ENCODE measurements around the gene CCL22.

CCL22 gene

DNA sequence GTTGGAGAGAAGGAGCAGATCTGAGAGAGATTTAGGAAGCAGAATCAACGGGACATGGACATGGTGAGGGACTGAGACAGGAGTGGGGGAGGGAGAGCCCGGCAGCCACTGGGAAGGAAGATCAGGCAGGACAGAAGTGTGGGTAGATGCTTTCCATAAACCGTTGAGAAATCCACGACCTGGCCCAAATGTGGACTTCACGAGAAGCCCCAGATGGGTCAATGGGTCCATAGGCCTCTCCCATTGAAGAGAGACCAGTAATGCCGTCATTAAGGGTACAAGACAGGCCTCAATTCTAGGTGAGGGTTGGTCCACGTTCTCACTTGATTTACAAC, 530 bp upstream of the CCL22 start:
- FAIRE-seq (no peak), DNase-seq (ENCODE audit: insufficient read length, low spot score) (no peak)
- no peak for TF ChIP-seq POLR2AphosphoS5 (IDR thresholded peaks at IDR 0.05; ENCODE audit: low read depth, low read length)

DNA sequence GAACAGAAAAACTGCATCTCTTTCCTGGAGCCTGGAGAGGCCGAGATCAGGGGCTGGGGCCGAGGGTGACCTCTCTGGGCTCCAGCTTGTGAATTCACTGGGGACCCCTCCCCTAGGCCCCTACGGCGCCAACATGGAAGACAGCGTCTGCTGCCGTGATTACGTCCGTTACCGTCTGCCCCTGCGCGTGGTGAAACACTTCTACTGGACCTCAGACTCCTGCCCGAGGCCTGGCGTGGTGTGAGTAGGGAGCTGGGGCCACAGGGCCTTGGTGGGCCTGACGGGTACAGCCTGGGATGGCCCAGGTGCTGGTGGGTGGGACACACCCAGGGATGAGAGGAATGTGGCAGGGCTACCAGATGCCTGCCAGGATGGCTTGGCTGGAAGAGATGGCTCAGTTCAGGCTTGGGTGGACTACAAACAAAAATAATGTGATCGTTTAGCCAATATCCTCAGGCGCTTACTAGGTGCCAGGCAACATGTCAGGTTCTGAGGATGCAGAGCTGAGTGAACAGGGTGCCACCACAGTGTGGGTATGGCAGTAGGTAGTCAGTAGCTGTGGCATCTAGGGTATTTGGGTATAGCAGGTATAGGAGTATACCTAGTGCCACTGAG, 1.8 kb downstream of the CCL22 start:
- FAIRE-seq (peak; percentile 61), DNase-seq (ENCODE audit: insufficient read length, low spot score) (no peak)
- no peak for TF ChIP-seq POU2F2 (IDR thresholded peaks at IDR 0.05; ENCODE audit: low read depth, low read length)
- no peak for TF ChIP-seq PAX5 (IDR thresholded peaks at IDR 0.05; ENCODE audit: insufficient read depth, low read length, severe bottlenecking)
- no peak for TF ChIP-seq SPI1 (IDR thresholded peaks at IDR 0.05; ENCODE audit: low read depth, low read length)
- TF ChIP-seq POLR2A (IDR thresholded peaks at IDR 0.05; ENCODE audit: low read depth, low read length) = no peak
- no peak for TF ChIP-seq POLR2AphosphoS5 (IDR thresholded peaks at IDR 0.05; ENCODE audit: low read depth, low read length)
- TF ChIP-seq TAF1 (IDR thresholded peaks at IDR 0.05; ENCODE audit: low read depth, low read length) = no peak

- no peak for TF ChIP-seq POU2F2 (IDR thresholded peaks at IDR 0.05; ENCODE audit: low read depth, low read length)
- no peak for TF ChIP-seq POLR2AphosphoS5 (IDR thresholded peaks at IDR 0.05; ENCODE audit: low read depth, low read length)
- no peak for TF ChIP-seq TAF1 (IDR thresholded peaks at IDR 0.05; ENCODE audit: low read depth, low read length)
- TF ChIP-seq POLR2A (IDR thresholded peaks at IDR 0.05; ENCODE audit: low read depth, low read length) = no peak
- TF ChIP-seq SPI1 (IDR thresholded peaks at IDR 0.05; ENCODE audit: low read depth, low read length) = no peak
- no peak for TF ChIP-seq PAX5 (IDR thresholded peaks at IDR 0.05; ENCODE audit: insufficient read depth, low read length, severe bottlenecking)
- no peak for FAIRE-seq
- no peak for DNase-seq (ENCODE audit: insufficient read length, low spot score)
Observed at GRCh38 chr16:57361404-57361803, 2.8 kb downstream of the CCL22 start.

- TF ChIP-seq POU2F2 (IDR thresholded peaks at IDR 0.05; ENCODE audit: low read depth, low read length) = no peak
- no peak for TF ChIP-seq SPI1 (IDR thresholded peaks at IDR 0.05; ENCODE audit: low read depth, low read length)
- no peak for TF ChIP-seq POLR2AphosphoS5 (IDR thresholded peaks at IDR 0.05; ENCODE audit: low read depth, low read length)
- no peak for TF ChIP-seq TAF1 (IDR thresholded peaks at IDR 0.05; ENCODE audit: low read depth, low read length)
- TF ChIP-seq PAX5 (IDR thresholded peaks at IDR 0.05; ENCODE audit: insufficient read depth, low read length, severe bottlenecking) = no peak
- TF ChIP-seq POLR2A (IDR thresholded peaks at IDR 0.05; ENCODE audit: low read depth, low read length) = no peak
- no peak for DNase-seq (ENCODE audit: insufficient read length, low spot score)
- no peak for FAIRE-seq
Observed at GRCh38 chr16:57364143-57364542, 5.6 kb downstream of the CCL22 start.

DNA sequence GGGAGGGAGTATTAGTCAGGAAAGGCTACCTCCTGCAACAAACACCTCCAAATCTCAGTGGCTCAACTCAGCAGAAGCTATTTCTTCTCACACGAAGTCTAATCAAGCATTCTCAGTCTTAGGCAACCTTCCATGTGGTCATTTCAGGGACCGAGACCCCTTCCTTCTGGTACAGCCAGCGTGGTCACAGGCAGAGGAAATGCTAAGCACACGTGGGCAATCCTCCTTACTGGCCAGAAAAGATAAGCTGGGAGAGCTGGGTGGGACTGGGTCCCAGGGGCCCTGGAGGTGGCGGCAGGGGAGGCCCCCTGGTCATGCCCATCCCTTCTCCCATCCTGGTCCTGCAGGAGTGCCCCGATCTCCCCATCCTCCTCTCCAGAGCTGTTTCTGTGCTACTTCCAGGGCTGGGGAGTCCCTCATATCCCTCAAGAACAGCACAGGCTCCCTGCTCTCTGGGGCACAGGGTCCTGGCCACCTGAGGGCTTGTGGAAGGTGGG, 8.0 kb downstream of the CCL22 start:
- TF ChIP-seq TAF1 (IDR thresholded peaks at IDR 0.05; ENCODE audit: low read depth, low read length) = no peak
- peak; percentile 81 for TF ChIP-seq POLR2A (IDR thresholded peaks at IDR 0.05; ENCODE audit: low read depth, low read length)
- TF ChIP-seq POLR2AphosphoS5 (IDR thresholded peaks at IDR 0.05; ENCODE audit: low read depth, low read length) = peak; percentile 73; the same call in 1 of the 2 replicates
- peak; percentile 34; the same call in 1 of the 2 replicates for TF ChIP-seq POU2F2 (IDR thresholded peaks at IDR 0.05; ENCODE audit: low read depth, low read length)
- no peak for TF ChIP-seq SPI1 (IDR thresholded peaks at IDR 0.05; ENCODE audit: low read depth, low read length)
- no peak for TF ChIP-seq PAX5 (IDR thresholded peaks at IDR 0.05; ENCODE audit: insufficient read depth, low read length, severe bottlenecking)
- FAIRE-seq = peak; percentile 9
- no peak for DNase-seq (ENCODE audit: insufficient read length, low spot score)

- DNase-seq (ENCODE audit: insufficient read length, low spot score) = no peak
- no peak for FAIRE-seq
- TF ChIP-seq POU2F2 (IDR thresholded peaks at IDR 0.05; ENCODE audit: low read depth, low read length) (no peak), SPI1 (IDR thresholded peaks at IDR 0.05; ENCODE audit: low read depth, low read length) (no peak), TAF1 (IDR thresholded peaks at IDR 0.05; ENCODE audit: low read depth, low read length) (no peak), PAX5 (IDR thresholded peaks at IDR 0.05; ENCODE audit: insufficient read depth, low read length, severe bottlenecking) (no peak)
Observed at GRCh38 chr16:57367116-57367752, 8.7 kb downstream of the CCL22 start.

DNA sequence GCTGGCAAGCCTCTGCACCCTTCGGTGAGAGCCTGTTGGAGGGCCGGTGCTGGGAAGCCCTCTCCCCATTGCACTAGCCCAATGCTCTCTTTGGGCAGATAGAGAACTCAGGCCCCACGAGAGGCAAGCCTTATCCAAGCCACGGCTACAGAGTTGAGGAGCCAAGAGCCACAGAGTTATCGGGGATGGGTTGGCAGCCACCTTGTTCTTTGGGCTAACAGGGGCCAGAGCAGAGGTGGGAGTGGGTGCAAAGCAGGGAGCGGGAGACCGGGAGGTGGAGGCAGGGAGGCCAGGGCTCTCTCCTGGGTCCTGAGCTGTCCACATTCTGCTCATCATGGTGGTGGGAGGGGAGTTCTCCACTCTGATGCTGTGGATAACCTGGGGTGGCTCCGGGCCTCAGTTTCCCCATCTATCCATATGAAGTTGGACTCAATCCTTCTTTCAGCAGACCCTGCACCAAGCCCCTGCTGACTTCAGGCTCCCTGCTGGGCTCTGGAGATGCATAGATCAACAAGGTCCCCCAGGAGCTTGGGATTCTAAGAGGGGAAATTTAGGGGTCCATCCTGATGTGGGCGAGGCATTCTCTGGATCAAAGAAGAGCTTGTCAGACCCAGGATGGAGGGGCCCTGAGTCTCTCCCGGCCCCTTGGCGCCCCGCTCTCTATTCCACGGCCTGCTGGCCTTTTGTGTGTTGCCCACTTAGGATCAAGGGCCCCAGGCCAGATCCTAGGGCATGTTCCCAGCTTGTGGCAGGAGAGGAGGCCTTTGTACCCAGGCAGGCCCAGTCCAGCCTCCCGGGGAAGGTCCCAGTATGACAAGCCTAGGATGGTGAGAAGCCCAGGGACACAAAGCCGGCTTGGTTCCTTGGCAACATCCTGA, 13.2 kb downstream of the CCL22 start:
- no peak for DNase-seq (ENCODE audit: insufficient read length, low spot score)
- no peak for TF ChIP-seq POU2F2 (IDR thresholded peaks at IDR 0.05; ENCODE audit: low read depth, low read length)
- TF ChIP-seq POLR2AphosphoS5 (IDR thresholded peaks at IDR 0.05; ENCODE audit: low read depth, low read length) = no peak
- no peak for TF ChIP-seq TAF1 (IDR thresholded peaks at IDR 0.05; ENCODE audit: low read depth, low read length)
- TF ChIP-seq POLR2A (IDR thresholded peaks at IDR 0.05; ENCODE audit: low read depth, low read length) = no peak
- TF ChIP-seq PAX5 (IDR thresholded peaks at IDR 0.05; ENCODE audit: insufficient read depth, low read length, severe bottlenecking) = no peak
- TF ChIP-seq SPI1 (IDR thresholded peaks at IDR 0.05; ENCODE audit: low read depth, low read length) = no peak
- no peak for FAIRE-seq

DNA sequence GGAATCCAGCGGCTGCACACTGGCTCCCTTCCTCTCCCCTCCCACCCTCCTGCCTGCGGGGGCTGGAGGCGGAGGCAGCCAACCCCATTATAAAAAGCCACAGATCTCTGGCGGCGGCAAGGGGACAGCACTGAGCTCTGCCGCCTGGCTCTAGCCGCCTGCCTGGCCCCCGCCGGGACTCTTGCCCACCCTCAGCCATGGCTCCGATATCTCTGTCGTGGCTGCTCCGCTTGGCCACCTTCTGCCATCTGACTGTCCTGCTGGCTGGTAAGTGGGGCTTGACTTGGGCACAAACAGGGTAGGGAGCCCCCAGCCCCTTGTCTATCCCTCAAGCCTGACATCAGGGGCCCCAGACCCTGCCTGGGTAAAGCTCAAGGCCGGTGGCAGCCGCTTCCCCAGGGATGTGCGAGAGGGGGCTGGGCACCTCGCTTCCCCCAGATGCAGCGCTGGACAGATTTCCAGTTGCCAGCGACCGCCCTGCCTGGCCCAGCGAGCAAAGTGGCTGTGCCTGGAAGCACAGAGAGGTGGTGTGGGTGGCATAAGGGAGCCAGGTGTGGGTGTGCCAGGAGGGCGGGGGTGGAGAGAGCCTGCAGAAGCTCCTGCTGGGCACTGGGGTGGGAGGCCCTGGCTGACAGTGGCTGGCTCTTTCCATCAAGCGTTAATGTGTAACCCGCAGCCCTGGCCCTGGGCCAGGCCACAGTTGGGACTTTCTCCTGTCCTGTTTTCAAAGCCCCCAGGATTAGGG, 14.0 kb downstream of the CCL22 start, which contains the start of gene CX3CL1:
Gene CX3CL1 (plus strand): TSS at position 119 of the 745 bp plus-strand sequence. CDS start 79 bp downstream, at position 198.
- TF ChIP-seq POLR2A (IDR thresholded peaks at IDR 0.05; ENCODE audit: low read depth, low read length) (no peak), PAX5 (IDR thresholded peaks at IDR 0.05; ENCODE audit: insufficient read depth, low read length, severe bottlenecking) (no peak), POU2F2 (IDR thresholded peaks at IDR 0.05; ENCODE audit: low read depth, low read length) (no peak), SPI1 (IDR thresholded peaks at IDR 0.05; ENCODE audit: low read depth, low read length) (no peak)
- DNase-seq (ENCODE audit: insufficient read length, low spot score) (no peak), FAIRE-seq (no peak)

All from GM12891 (cell line).